Right cardiac atrium (tissue), 5 donors: Measurements from ENCODE around the gene MELK. TPM values are rescaled to one million over a fixed set of nuclear protein-coding genes. Genes with fewer than 3 reads are reported as not detected.

Experiments used
- ATAC-seq, 2 donors: fragments of 200-7000 bp; cut with Tn5 transposase; one replicate each; pipeline versions ENCODE4 v1.8.0 to v1.9.1; 2020; ENCODE audit warnings: moderate library complexity in 2 of 2, mild to moderate bottlenecking in 1 of 2
- DNase-seq, 3 donors: peaks; one replicate each; pipeline ENCODE4 v3.0.0-alpha.2; 2020
- H3K27ac ChIP-seq: one replicate; pipeline ENCODE4 v1.5.1; 2013; ENCODE audit warnings: mild to moderate bottlenecking, low read length, control low read depth, moderate library complexity
- H3K27me3 ChIP-seq: one replicate; pipeline ENCODE4 v1.6.1; 2013; ENCODE audit not compliant: control insufficient read depth, insufficient read depth
- H3K4me1 ChIP-seq: one replicate; pipeline ENCODE4 v1.6.1; 2013; ENCODE audit warnings: low read length; ENCODE audit not compliant: control insufficient read depth, insufficient read depth
- H3K4me3 ChIP-seq: one replicate; pipeline ENCODE4 v1.5.1; 2013; ENCODE audit warnings: low read length, control low read depth
- H3K9me3 ChIP-seq: one replicate; pipeline ENCODE4 v1.6.1; 2013; ENCODE audit warnings: low read length; ENCODE audit not compliant: control insufficient read depth
- WGBS: extraction: QIAGEN DNeasy Blood & Tissue Kit; methylation state at CpG from one replicate; pipeline ENCODE4 v1.1.7; 2013; 5-methylcytosine and 5-hydroxymethylcytosine counted together
- intact Hi-C, 4 donors: fragments of 100-400 bp; cut with DNase I; formaldehyde crosslinking; loops; one replicate each; pipeline versions ENCODE4 v1.11.0 to v1.14.0; 2022 to 2023
- polyA plus RNA-seq: library from polyadenylated mRNA; stranded (reverse); fragments of 200-250 nt; gene quantifications from one replicate; pipeline ENCODE4 v1.2.3, GENCODE V29; 2013
- total RNA-seq, 4 donors: library from RNA; stranded (reverse); fragmentation: NEBNext Ultra II Directional; extraction: Animal tissue kit (Norgen Biotek cat#: 25700); gene quantifications; one replicate each; pipeline ENCODE4 v1.2.1, GENCODE V29; 2021
- donor health status: healthy with polysubstance abuse.
- donor health status: DM: no; HTN: yes; CAD: no.
- donor health status: DM: no; HTN: no; CAD: no.
- donor health status: DM: no; HTN: yes; CAD: no; lungs with severe emphysema.
- donor health status: DM: yes; HTN: yes; CAD: no.

Gene MELK
- total and polyA plus RNA-seq, 5 donors, result 0.09 to 1.1 (median 0.53) TPM; not detected in 1

GRCh38 chr9:36717276-36717675 lies 144.6 kb downstream of the MELK start:
- intact Hi-C loops, result no loop called here
- ATAC-seq (no peak), DNase-seq (no peak)
- H3K27me3 ChIP-seq, result no peaks in the 10 kb centered on the region
- H3K27ac ChIP-seq, result no peak overlapping the region
- H3K9me3 ChIP-seq, result no peaks in the 10 kb centered on the region
- WGBS, result 68% methylated on average over 3 of the region's 3 CpGs
- H3K4me3 ChIP-seq, result no peak overlapping the region
- no peaks in the 10 kb centered on the region for H3K4me1 ChIP-seq

- Histone ChIP-seq H3K27ac (no peak overlapping the region), H3K27me3 (no peaks in the 10 kb centered on the region), H3K4me1 (no peaks in the 10 kb centered on the region), H3K4me3 (no peak overlapping the region), H3K9me3 (no peaks in the 10 kb centered on the region)
- DNase-seq (no peak), ATAC-seq (no peak)
- 0% methylated on average over 1 of the region's 1 CpG for WGBS
- intact Hi-C loops, result no loop called here
Observed at GRCh38 chr9:36718612-36719011, 145.9 kb downstream of the MELK start.

- Histone ChIP-seq H3K27ac (no peak overlapping the region), H3K4me1 (no peaks in the 10 kb centered on the region), H3K27me3 (no peaks in the 10 kb centered on the region), H3K4me3 (no peak overlapping the region), H3K9me3 (no peaks in the 10 kb centered on the region)
- intact Hi-C loops, result no loop called here
- WGBS, result 91% methylated on average over 9 of the region's 9 CpGs
- no peak for DNase-seq
- no peak for ATAC-seq
Observed at GRCh38 chr9:36720043-36720442, 147.3 kb downstream of the MELK start.

GRCh38 chr9:36721846-36722588 lies 149.3 kb downstream of the MELK start:
- intact Hi-C loops, result no loop called here
- Histone ChIP-seq H3K27me3 (no peaks in the 10 kb centered on the region), H3K9me3 (no peaks in the 10 kb centered on the region), H3K4me1 (no peaks in the 10 kb centered on the region), H3K4me3 (no peak overlapping the region), H3K27ac (no peak overlapping the region)
- ATAC-seq (no peak), DNase-seq (peak in 2 of 3 donors; percentile 27 to 65)
- 67% methylated on average over 8 of the region's 8 CpGs for WGBS

- intact Hi-C loops, result no loop called here
- no peaks in the 10 kb centered on the region for H3K4me1 ChIP-seq
- WGBS, result 41% methylated on average over 3 of the region's 3 CpGs
- H3K4me3 ChIP-seq, result no peak overlapping the region
- H3K27ac ChIP-seq, result no peak overlapping the region
- no peak for DNase-seq
- ATAC-seq, result no peak
- H3K9me3 ChIP-seq, result no peaks in the 10 kb centered on the region
- H3K27me3 ChIP-seq, result no peaks in the 10 kb centered on the region
Observed at GRCh38 chr9:36725777-36726356, 153.2 kb downstream of the MELK start.

Other genes with a start within 250 kb of the MELK start
- gene RNF38, start 172.6 kb upstream of the MELK start, total RNA-seq, result 10 to 100 TPM; 24.6 to 31.8 (median 28.1) TPM
- gene RNF38, start 172.6 kb upstream of the MELK start, polyA plus RNA-seq, result 8.8 TPM